ENCODE measurements around the gene TANGO6.

DNA sequence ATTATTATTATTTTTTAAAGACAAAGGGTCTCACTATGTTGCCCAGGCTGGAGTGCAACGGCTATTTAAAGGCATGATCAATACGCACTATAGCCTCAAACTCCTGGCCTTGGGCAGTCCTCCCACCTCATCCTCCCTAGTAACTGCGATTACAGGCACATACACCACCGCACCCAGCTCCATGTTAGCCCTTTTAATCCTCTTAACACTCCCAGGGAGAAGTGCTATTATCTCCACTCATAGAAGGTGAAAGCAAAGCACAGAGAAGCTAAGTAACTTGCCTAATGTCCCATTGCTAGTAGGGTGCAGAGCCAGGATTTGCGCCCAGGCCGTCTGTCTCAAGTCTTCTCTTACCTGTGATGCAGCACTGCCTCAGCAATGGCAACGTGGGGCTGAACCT lies 267.1 kb downstream of the TANGO6 start:
- TF ChIP-seq, protein P1, sequence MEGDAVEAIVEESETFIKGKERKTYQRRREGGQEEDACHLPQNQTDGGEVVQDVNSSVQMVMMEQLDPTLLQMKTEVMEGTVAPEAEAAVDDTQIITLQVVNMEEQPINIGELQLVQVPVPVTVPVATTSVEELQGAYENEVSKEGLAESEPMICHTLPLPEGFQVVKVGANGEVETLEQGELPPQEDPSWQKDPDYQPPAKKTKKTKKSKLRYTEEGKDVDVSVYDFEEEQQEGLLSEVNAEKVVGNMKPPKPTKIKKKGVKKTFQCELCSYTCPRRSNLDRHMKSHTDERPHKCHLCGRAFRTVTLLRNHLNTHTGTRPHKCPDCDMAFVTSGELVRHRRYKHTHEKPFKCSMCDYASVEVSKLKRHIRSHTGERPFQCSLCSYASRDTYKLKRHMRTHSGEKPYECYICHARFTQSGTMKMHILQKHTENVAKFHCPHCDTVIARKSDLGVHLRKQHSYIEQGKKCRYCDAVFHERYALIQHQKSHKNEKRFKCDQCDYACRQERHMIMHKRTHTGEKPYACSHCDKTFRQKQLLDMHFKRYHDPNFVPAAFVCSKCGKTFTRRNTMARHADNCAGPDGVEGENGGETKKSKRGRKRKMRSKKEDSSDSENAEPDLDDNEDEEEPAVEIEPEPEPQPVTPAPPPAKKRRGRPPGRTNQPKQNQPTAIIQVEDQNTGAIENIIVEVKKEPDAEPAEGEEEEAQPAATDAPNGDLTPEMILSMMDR (IDR thresholded peaks at IDR 0.05): no peak
- no peak for TF ChIP-seq POLR2A (IDR thresholded peaks at IDR 0.05)

All from adrenal gland (tissue), 5 donors.